K562 (cell line): ENCODE data around the gene FBN1. TPM values are rescaled to one million over a fixed set of nuclear protein-coding genes. Genes with fewer than 3 reads are reported as not detected.

ENCODE experiments used
- ARID1B ChIP-seq: fragments of 450-650 bp; IDR thresholded peaks from 2 replicates; pipeline ENCODE4 v1.6.1; 2016; ENCODE audit warnings: antibody characterized with exemption, mild to moderate bottlenecking, inconsistent platforms
- ATF7 ChIP-seq: fragments of 450-650 bp; IDR thresholded peaks from 2 replicates; pipeline ENCODE4 v1.7.1; 2014; ENCODE audit warnings: mild to moderate bottlenecking, moderate library complexity
- CBFA2T3 ChIP-seq: fragments of 450-650 bp; IDR thresholded peaks from 2 replicates; pipeline ENCODE4 v1.6.1; 2017
- CREB1 ChIP-seq, 2 experiments: sonication (generic) in 1 of 2; formaldehyde crosslinking in 1 of 2; IDR thresholded peaks; 2 replicates each; pipeline versions ENCODE4 v1.6.1 to v1.8.0; 2012 to 2022; ENCODE audit warnings: inconsistent platforms in 1 of 2, mild to moderate bottlenecking in 1 of 2, missing genetic modification reagents in 1 of 2, moderate library complexity in 1 of 2
- FOXK2 ChIP-seq, 2 experiments: fragments of 450-650 bp; IDR thresholded peaks in 1 of 2; conservative IDR thresholded peaks in 1 of 2; 2 replicates each; pipeline ENCODE4 v1.6.1; 2016; ENCODE audit warnings: low read depth in 2 of 2, mild to moderate bottlenecking in 1 of 2
- FOXM1 ChIP-seq, 2 experiments: fragments of 450-650 bp in 1 of 2; sonication (generic) in 1 of 2; formaldehyde crosslinking in 1 of 2; IDR thresholded peaks; 2 replicates each; pipeline versions ENCODE4 v1.6.1 to v1.9.0; 2017 to 2022; ENCODE audit warnings: low read depth in 2 of 2, mild to moderate bottlenecking in 2 of 2, missing genetic modification reagents in 1 of 2, moderate library complexity in 1 of 2
- LCOR ChIP-seq: sonication (generic); formaldehyde crosslinking; IDR thresholded peaks from 2 replicates; pipeline ENCODE4 v1.8.0; 2022; ENCODE audit warnings: mild to moderate bottlenecking, missing genetic modification reagents
- MAFG ChIP-seq: fragments of 450-650 bp; conservative IDR thresholded peaks from 2 replicates; pipeline ENCODE4 v1.6.1; 2016; ENCODE audit warnings: missing genetic modification characterization, missing compliant biosample characterization
- MAFK ChIP-seq: IDR thresholded peaks from 2 replicates; pipeline ENCODE4 v1.6.1; 2011; ENCODE audit warnings: low read length, improper control_type of control experiment
- NBN ChIP-seq: fragments of 450-650 bp; IDR thresholded peaks from 2 replicates; pipeline ENCODE4 v1.6.1; 2016; ENCODE audit warnings: low read depth, mild to moderate bottlenecking
- NCOA2 ChIP-seq, 2 experiments: fragments of 450-650 bp; IDR thresholded peaks; 2 replicates each; pipeline ENCODE4 v1.6.1; 2018; ENCODE audit warnings: mild to moderate bottlenecking in 2 of 2, moderate library complexity in 1 of 2; ENCODE audit not compliant: partially characterized antibody in 2 of 2
- NR2C1 ChIP-seq, 2 experiments: fragments of 450-650 bp; IDR thresholded peaks; 2 replicates each; pipeline ENCODE4 v1.6.1; 2017; ENCODE audit warnings: mild to moderate bottlenecking in 2 of 2, antibody characterized with exemption in 1 of 2, inconsistent platforms in 1 of 2, missing compliant biosample characterization in 1 of 2, missing genetic modification characterization in 1 of 2
- SP2 ChIP-seq: IDR thresholded peaks from 2 replicates; pipeline ENCODE4 v1.6.1; 2011; ENCODE audit warnings: mild to moderate bottlenecking, low read depth, low read length, moderate library complexity; ENCODE audit not compliant: poor library complexity, severe bottlenecking; ENCODE audit errors: extremely low read depth
- ZNF175 ChIP-seq: fragments of 200-800 bp; sonication (Bioruptor generic); IDR thresholded peaks from 2 replicates; pipeline ENCODE4 v1.6.1; 2016; ENCODE audit warnings: low read depth, mild to moderate bottlenecking, missing genetic modification characterization, missing compliant biosample characterization
- ZNF707 ChIP-seq: fragments of 250-450 bp; sonication (Bioruptor Pico); conservative IDR thresholded peaks from 2 replicates; pipeline ENCODE4 v1.8.0; 2022; ENCODE audit warnings: inconsistent platforms, mild to moderate bottlenecking, moderate library complexity
- polyA plus RNA-seq, 8 experiments: library from polyadenylated mRNA; depleted of rRNA in 4 of 8; stranded (reverse) in 5 of 8; unstranded in 3 of 8; fragments of >200 nt; fragmentation: Nextera tagmentation in 2 of 8; fragmentation: Illumina TruSeq in 1 of 8; extraction: Ambion mirVana in 2 of 8; extraction: Trizol in 1 of 8; gene quantifications; 2 replicates each; pipeline versions ENCODE4 v1.2.1 to v1.2.3, GENCODE V29; 2011 to 2014; ENCODE audit warnings: inconsistent platforms in 1 of 8, missing spikeins in 1 of 8
- total RNA-seq, 7 experiments: library from RNA; depleted of rRNA in 6 of 7; stranded (reverse); fragments of >200 nt in 6 of 7; fragmentation: Illumina TruSeq in 2 of 7; extraction: Trizol in 2 of 7; gene quantifications; 2 replicates each; pipeline versions ENCODE4 v1.2.1 to v1.2.3, GENCODE V29; 2011 to 2021; ENCODE audit warnings: low replicate concordance in 1 of 7
- TF ChIP-seq, protein P1 (sequence below): fragments of 450-650 bp; IDR thresholded peaks from 2 replicates; pipeline ENCODE4 v1.6.1; 2016
- TF ChIP-seq, protein P2 (sequence below): fragments of 250-450 bp; sonication (Bioruptor Pico); IDR thresholded peaks from 2 replicates; pipeline ENCODE4 v1.8.0; 2021; ENCODE audit warnings: moderate library complexity, mild to moderate bottlenecking, inconsistent platforms
- TF ChIP-seq, protein P3 (sequence below): fragments of 450-650 bp; IDR thresholded peaks from 2 replicates; pipeline ENCODE4 v1.6.1; 2018; ENCODE audit not compliant: partially characterized antibody
- TF ChIP-seq, protein P4 (sequence below): fragments of 250-450 bp; sonication (Bioruptor Pico); IDR thresholded peaks from 2 replicates; pipeline ENCODE4 v1.4.0; 2020; ENCODE audit warnings: mild to moderate bottlenecking
- TF ChIP-seq, protein P5 (sequence below): fragments of 250-450 bp; sonication (Bioruptor Pico); IDR thresholded peaks from 2 replicates; pipeline ENCODE4 v1.5.0; 2021

Gene FBN1
- total and polyA plus RNA-seq, 9 of the 15 experiments (the other 6 are each of a cell fraction or from before 2014, with no cell fraction given), result 0.15 to 1.2 (median 0.60) TPM

DNA sequence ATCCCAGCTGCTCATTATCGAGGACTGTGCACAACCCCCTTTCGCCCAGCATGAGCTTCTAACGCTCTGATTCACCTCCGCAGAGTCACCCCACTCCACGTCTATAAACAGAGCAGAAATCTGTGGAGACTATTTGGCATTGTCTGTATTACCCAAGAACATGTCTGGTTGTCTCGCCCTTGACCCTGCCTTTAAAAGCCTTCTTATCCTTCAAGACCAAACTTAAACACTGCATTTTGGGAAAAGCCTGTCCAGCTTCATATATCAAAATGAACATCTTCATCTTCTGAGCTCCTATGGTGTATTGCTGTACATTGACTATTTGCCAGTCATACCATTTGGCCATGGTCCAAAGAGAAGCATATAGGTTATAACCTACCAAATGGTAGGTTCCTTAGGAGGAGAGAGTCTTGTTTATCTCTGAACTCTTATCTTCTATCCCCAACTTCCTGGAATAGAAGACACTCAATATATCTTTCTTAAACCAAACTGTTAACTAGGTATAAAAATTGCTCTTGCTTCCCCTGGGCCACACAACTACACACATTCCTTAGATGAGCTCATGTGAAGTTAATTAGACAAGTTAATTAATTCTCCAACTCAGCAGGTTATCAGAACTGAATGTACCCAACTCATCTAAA is 90.1 kb downstream of the FBN1 start (continued):
- TF ChIP-seq, protein P1, sequence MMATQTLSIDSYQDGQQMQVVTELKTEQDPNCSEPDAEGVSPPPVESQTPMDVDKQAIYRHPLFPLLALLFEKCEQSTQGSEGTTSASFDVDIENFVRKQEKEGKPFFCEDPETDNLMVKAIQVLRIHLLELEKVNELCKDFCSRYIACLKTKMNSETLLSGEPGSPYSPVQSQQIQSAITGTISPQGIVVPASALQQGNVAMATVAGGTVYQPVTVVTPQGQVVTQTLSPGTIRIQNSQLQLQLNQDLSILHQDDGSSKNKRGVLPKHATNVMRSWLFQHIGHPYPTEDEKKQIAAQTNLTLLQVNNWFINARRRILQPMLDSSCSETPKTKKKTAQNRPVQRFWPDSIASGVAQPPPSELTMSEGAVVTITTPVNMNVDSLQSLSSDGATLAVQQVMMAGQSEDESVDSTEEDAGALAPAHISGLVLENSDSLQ, result peak; percentile 46; the same call in 1 of the 2 replicates
- peak; percentile 87 for TF ChIP-seq LCOR (CRISPR knock-in tag)
- TF ChIP-seq NCOA2 (IDR thresholded peaks at IDR 0.05; ENCODE audit: partially characterized antibody in 2 of 2), result peak in 1 of 2 experiments; percentile 10
- no peak for TF ChIP-seq SP2
- peak; percentile 74 for TF ChIP-seq ATF7
- TF ChIP-seq FOXM1 (IDR thresholded peaks at IDR 0.05; ENCODE audit: low read depth), result peak; percentile 59; the same call in 1 of the 2 replicates
- TF ChIP-seq FOXM1 (CRISPR knock-in tag; IDR thresholded peaks at IDR 0.05; ENCODE audit: low read depth), result no peak
- peak; percentile 68 for TF ChIP-seq MAFK
- TF ChIP-seq, protein P2, sequence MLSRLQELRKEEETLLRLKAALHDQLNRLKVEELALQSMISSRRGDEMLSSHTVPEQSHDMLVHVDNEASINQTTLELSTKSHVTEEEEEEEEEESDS (CRISPR knock-in tag), result no peak
- no peak for TF ChIP-seq CREB1 (IDR thresholded peaks at IDR 0.05)
- no peak for TF ChIP-seq CREB1 (CRISPR knock-in tag; IDR thresholded peaks at IDR 0.05)
- TF ChIP-seq MAFG (tag), result peak; percentile 89
- no peak for TF ChIP-seq NR2C1 (IDR thresholded peaks at IDR 0.05)
- 0 out of 2 replicates have a peak, but pooled peaks have one; percentile 45 for TF ChIP-seq NR2C1 (tag; IDR thresholded peaks at IDR 0.05)
- TF ChIP-seq NBN, result peak; percentile 44; the same call in 1 of the 2 replicates
- TF ChIP-seq, protein P3, sequence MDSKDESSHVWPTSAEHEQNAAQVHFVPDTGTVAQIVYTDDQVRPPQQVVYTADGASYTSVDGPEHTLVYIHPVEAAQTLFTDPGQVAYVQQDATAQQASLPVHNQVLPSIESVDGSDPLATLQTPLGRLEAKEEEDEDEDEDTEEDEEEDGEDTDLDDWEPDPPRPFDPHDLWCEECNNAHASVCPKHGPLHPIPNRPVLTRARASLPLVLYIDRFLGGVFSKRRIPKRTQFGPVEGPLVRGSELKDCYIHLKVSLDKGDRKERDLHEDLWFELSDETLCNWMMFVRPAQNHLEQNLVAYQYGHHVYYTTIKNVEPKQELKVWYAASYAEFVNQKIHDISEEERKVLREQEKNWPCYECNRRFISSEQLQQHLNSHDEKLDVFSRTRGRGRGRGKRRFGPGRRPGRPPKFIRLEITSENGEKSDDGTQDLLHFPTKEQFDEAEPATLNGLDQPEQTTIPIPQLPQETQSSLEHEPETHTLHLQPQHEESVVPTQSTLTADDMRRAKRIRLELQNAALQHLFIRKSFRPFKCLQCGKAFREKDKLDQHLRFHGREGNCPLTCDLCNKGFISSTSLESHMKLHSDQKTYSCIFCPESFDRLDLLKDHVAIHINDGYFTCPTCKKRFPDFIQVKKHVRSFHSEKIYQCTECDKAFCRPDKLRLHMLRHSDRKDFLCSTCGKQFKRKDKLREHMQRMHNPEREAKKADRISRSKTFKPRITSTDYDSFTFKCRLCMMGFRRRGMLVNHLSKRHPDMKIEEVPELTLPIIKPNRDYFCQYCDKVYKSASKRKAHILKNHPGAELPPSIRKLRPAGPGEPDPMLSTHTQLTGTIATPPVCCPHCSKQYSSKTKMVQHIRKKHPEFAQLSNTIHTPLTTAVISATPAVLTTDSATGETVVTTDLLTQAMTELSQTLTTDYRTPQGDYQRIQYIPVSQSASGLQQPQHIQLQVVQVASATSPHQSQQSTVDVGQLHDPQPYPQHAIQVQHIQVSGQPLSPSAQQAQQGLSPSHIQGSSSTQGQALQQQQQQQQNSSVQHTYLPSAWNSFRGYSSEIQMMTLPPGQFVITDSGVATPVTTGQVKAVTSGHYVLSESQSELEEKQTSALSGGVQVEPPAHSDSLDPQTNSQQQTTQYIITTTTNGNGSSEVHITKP, result peak; percentile 90
- peak; percentile 84 for TF ChIP-seq CBFA2T3
- TF ChIP-seq ZNF707 (CRISPR knock-in tag), result peak; percentile 91
- TF ChIP-seq FOXK2 (conservative IDR thresholded peaks at IDR 0.05 in 1 of 2, IDR thresholded peaks at IDR 0.05 in 1 of 2; ENCODE audit: low read depth in 2 of 2), result peak; percentile 77 to 84
- TF ChIP-seq ZNF175, result 0 out of 2 replicates have a peak, but pooled peaks have one; percentile 45
- peak; percentile 90 for TF ChIP-seq ARID1B
- TF ChIP-seq, protein P4, sequence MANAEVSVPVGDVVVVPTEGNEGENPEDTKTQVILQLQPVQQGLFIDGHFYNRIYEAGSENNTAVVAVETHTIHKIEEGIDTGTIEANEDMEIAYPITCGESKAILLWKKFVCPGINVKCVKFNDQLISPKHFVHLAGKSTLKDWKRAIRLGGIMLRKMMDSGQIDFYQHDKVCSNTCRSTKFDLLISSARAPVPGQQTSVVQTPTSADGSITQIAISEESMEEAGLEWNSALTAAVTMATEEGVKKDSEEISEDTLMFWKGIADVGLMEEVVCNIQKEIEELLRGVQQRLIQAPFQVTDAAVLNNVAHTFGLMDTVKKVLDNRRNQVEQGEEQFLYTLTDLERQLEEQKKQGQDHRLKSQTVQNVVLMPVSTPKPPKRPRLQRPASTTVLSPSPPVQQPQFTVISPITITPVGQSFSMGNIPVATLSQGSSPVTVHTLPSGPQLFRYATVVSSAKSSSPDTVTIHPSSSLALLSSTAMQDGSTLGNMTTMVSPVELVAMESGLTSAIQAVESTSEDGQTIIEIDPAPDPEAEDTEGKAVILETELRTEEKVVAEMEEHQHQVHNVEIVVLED (CRISPR knock-in tag), result 0 out of 2 replicates have a peak, but pooled peaks have one; percentile 32
- TF ChIP-seq, protein P5, sequence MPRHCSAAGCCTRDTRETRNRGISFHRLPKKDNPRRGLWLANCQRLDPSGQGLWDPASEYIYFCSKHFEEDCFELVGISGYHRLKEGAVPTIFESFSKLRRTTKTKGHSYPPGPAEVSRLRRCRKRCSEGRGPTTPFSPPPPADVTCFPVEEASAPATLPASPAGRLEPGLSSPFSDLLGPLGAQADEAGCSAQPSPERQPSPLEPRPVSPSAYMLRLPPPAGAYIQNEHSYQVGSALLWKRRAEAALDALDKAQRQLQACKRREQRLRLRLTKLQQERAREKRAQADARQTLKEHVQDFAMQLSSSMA (CRISPR knock-in tag), result no peak
